Stimulated activated CD8-positive, alpha-beta memory T cell treated with anti-CD3 and anti-CD28 coated beads, Interleukin-7, amount 100 ng/mL, for 24 hours (primary cell): ENCODE measurements around the gene EFNB3.
A peak's percentile ranks its signal among the peaks of the same experiment; 100 is the strongest.

Source experiments
- DNase-seq: peaks from one replicate; pipeline ENCODE4 v3.0.0-alpha.2; 2020; ENCODE audit warnings: low read depth

Gene EFNB3

GRCh38 chr17:7700510-7700909 is 4.5 kb upstream of the EFNB3 start:
- no peak for DNase-seq

- no peak for DNase-seq
Measured at GRCh38 chr17:7701681-7702080, 3.3 kb upstream of the EFNB3 start.

DNA sequence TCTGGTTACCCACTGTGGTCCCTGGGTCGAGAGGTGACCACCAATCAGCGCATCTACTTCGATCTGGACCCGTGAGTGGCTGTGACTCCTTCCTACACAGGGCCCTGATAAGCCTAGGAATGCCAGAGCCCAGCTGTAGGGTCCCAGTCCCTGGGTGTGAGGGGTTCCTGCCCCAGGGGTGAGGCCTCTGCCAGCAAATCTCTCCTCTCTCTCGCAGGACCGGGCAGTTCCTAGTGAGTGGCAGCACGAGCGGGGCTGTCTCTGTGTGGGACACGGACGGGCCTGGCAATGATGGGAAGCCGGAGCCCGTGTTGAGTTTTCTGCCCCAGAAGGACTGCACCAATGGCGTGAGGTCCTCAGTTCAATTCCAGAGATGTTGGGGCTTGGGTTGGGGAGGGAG is 2.2 kb upstream of the EFNB3 start:
- no peak for DNase-seq

GRCh38 chr17:7703584-7704479 is 1.2 kb upstream of the EFNB3 start:
- DNase-seq, result no peak

- no peak for DNase-seq
Measured at GRCh38 chr17:7705269-7706255, 560 bp downstream of the EFNB3 start.

- DNase-seq, result no peak
Measured at GRCh38 chr17:7706631-7707354, 1.8 kb downstream of the EFNB3 start.

DNA sequence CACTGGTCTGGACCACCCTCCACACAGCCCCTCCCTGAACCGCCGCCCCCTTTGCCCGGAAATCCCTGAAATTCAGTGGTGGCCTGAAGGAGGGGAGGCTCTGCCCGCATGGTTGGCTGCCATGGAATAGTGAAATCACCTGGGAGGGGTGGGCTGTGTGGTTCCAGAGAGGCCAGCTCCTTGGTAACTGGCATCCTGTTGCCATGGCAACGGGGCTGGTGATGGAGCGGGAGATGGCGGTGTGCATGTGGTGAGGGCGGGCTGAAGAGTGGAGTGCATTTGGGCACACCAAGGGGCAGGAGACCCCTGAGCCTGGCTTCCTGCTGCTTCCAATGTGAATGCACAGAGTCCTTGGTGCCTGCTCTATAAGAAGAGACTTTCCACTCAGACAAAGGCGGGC is 2.4 kb downstream of the EFNB3 start:
- no peak for DNase-seq

GRCh38 chr17:7707858-7708750 is 3.1 kb downstream of the EFNB3 start:
- DNase-seq, result no peak

GRCh38 chr17:7709031-7709430 is 4.0 kb downstream of the EFNB3 start:
- no peak for DNase-seq

DNA sequence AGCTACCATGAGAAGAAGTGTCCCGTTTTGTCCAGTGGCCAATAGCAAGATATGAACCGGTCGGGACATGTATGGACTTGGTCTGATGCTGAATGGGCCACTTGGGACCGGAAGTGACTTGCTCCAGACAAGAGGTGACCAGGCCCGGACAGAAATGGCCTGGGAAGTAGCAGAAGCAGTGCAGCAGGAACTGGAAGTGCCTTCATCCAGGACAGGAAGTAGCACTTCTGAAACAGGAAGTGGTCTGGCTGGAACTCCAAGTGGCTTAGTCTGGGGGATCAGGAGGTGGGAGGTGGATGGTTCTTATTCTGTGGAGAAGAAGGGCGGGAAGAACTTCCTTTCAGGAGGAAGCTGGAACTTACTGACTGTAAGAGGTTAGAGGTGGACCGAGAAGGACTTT is 5.3 kb downstream of the EFNB3 start:
- DNase-seq, result no peak

DNA sequence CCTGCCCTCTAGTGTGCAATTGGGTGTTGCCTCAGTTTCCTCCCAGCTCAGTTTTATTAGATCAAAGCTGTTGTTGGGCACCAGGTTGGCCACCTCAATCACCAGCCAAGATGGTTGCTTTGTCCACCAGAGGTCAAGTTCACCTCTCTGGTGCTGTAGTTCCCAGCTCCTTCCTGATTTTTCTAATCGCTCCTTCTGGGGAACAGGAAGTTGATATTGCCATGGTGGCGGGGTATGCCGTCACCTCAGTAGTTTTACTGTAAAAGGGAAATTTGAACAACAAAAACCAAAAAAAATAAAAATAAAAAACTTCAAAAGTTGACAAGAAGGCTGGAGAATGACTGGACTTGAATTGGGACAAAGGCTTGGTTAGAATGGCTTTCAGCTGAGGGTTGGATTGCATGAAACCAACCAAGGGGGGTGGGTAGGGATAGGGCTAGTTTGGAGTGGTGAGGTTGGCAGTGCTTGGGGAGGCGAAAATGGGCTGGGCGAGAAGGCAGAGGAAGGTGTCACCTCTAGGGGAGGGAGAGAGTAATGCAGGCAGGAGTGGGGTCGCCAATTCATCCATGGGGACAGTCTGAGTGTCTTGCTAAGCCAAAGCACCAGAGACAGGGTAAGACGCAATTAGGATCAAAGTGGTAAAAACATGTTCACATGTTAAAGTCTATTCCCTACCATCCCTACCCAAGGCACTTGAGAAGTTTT is 6.2 kb downstream of the EFNB3 start:
- DNase-seq, result no peak

DNA sequence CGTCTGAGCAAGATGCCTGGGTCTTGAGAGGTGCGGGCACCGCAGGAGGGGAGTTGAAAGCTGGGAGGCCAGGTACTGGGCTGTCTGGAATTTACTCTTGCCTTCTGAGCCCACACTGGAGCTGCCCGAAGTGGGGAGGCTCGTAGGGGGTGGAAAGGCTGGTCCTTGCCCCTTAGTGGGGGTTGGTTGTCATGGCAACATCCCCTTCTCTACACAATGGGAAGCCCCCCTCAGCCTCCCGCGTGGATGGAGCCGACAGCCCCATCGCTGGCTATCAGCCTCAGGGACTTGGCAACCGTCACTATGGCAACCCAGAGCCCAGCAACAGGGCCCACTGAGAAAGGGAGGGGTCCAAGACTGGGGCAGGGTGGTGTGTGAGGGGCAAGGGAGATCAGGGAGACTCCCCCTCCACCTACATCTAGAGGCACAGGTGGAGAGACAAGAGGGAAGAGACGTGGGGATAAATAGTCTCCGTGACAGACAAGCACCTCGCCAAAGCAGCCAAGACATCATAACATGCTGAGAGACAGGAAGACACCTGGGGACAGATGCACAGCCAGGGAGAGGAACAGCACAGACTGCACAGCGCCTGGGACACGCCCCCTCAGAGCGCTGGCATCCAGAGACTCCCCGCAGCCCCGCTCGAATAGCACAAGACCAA is 7.2 kb downstream of the EFNB3 start:
- DNase-seq, result no peak

- DNase-seq, result no peak
Measured at GRCh38 chr17:7713782-7714181, 8.8 kb downstream of the EFNB3 start.

DNA sequence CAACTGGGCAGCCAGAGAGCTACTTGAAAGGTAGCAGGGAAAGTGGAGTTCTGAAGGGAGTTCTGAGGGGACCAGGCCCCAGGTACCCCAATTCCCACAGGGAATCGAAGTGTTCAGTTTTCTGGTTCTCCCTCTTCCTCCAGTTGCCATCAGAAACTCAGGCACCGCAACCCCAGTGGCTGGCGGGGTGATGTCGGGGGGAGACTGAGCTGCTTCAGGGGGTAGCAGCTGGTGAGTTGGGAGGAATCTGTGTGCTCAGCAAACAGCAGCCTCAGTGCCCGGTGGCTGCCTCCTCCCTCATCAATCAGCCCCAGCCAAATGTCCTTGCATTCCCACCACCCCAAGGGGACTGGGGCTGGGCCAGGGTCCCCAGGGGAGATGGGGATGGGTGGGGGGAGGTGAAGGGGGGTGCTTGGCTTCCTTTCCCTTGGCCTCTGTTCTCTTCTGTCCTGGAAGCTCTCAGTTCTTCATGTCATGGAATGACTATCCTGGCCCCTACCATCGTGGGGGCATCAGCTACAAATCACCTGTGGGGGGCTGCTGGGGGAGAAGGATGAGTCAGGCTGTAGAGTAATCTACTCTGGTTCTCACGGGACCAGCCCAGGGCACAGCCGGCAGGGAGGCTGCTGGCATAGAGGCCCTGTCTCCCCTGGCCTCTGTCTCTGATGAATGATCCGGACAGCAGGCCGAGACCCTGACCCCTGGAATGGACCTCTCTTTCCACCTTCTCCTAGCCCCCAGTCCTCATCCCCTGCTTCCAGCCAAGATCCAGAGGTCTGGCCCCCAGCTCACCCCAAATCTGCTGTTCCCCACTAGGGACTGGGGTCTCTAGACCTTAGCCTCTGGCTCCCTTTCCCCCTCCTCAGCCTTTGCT is 10.0 kb downstream of the EFNB3 start:
- no peak for DNase-seq

DNA sequence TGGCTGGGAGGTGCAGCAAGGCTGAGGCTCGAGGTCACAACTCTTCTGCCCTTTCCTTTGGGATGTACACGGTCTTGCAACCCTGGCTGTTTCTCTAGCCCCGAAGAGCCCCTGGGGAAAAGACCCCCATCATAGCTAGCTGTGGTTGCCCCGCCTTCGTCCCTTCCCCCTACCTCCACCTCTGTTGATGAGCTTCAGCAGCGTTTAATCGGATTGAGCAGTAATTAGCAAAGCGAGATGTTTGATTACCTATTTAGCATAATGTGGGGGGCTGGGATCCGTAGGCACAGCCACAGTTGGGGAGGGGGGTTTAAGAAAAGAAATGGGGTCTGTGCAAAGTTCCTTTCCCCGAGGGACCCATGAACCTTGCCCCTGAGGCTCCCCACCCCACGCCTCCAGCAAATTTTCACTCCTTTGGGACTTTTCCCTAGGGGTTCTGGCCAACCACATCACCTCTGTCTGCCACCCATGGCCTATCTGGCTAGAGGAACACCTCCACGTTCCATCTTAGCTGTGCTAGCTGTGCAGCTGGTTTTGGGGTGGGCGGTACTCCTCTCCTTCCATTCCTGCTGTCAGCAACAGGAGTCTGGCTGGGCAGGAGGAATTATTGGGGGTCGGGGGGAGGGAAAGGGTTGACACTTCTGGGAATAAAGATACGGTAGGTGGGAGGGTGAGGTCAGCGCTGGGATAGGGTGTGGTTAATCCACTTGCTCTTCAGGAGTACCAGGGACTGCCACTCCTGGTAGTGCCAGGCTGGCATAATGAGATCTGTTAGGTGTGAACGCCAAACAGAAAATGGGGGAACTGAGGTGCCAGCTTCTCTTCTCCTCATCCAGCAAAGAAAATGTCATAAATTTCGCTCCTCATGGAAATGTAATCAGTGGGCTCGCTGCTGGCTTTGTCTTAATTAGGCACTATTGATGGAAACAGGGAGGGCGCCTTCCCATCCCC is 11.2 kb downstream of the EFNB3 start:
- DNase-seq, result no peak

DNA sequence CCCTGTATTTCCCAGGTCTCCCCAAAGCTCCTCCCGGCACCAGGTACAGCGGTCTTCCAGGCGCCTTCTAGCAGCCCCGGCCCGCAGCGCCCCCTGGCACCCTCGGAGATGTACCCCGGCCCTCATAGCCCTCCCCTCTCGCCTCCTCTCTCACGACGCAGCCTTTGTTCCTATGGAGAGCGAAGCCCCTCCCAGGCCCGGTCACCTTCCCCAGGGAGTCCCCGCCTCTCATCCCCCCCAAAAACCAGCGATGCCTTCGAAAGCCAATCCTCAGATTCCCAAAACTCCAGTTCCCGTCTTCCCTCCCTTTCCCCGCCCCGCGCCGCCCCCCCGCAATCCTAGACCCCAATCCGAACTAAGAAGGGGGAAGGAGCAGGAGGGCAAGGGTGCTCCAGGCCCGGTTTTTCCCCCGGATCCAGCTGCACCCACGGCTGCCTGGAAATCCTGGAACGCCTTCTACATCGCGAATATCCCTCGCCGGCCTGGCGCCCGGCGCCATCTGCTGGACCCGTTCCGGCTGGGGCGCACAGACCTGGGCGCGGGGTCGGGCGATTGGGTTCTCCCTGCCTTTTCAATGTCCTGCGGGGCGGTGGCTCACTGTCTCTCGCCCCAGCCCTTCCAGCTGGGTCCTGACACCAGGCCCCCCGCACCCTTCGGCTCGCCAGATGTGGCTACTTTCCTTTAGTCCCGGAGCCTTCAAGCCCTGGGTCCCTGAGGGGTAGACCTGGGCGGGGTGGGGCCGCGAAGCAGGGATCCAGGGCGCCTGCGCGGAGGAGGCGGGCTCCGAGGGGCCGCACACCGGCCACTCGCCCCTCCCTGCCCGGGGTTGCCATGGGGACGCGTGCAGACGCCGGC is 12.1 kb downstream of the EFNB3 start, which contains the start of gene DNAH2:
DNAH2 (plus strand) TSS at position 844 of the 855 bp plus-strand sequence. CDS start 1,991 bp downstream, outside the sequence.
- peak; percentile 31 for DNase-seq
